GM21529 (cell line): ENCODE measurements around the gene ATP13A3.
"Not testable (repeated sequence)": the region's sequence is repeated elsewhere in the genome, so short reads cannot be mapped to it uniquely, and the experiment has no call there.

Source experiments
- ATAC-seq: cut with Tn5 transposase; IDR thresholded peaks from one replicate; pipeline ENCODE4 v1.9.1; 2021; ENCODE audit not compliant: unreplicated experiment

Gene ATP13A3

GRCh38 chr3:194486540-194487288 lies at the start of gene ATP13A3:
Gene ATP13A3, minus strand, starts transcription at chr3:194487002. Its CDS starts 24,812 bp downstream, at chr3:194462190.
- peak; percentile 57 for ATAC-seq

- not testable (repeated sequence) for ATAC-seq
These were observed 48.4 kb upstream of the ATP13A3 start for GRCh38 chr3:194535199-194535598.

GRCh38 chr3:194534243-194534642 lies 47.4 kb upstream of the ATP13A3 start:
- no peak for ATAC-seq

GRCh38 chr3:194532591-194532990 lies 45.8 kb upstream of the ATP13A3 start:
- no peak for ATAC-seq

GRCh38 chr3:194527726-194528125 lies 40.9 kb upstream of the ATP13A3 start:
- ATAC-seq: no peak

- ATAC-seq: no peak
These were observed 39.4 kb upstream of the ATP13A3 start for GRCh38 chr3:194526164-194526563.

- ATAC-seq: no peak
These were observed 35.8 kb upstream of the ATP13A3 start for GRCh38 chr3:194522579-194523046.

- ATAC-seq: no peak
These were observed 34.9 kb upstream of the ATP13A3 start for GRCh38 chr3:194521510-194522260.

- peak; percentile 94 for ATAC-seq
These were observed 33.9 kb upstream of the ATP13A3 start for GRCh38 chr3:194520682-194521162.

GRCh38 chr3:194520201-194520600 lies 33.4 kb upstream of the ATP13A3 start:
- ATAC-seq: not testable (repeated sequence)

- ATAC-seq: no peak
These were observed 31.9 kb upstream of the ATP13A3 start for GRCh38 chr3:194518652-194519051.

- no peak for ATAC-seq
These were observed 30.5 kb upstream of the ATP13A3 start for GRCh38 chr3:194517333-194517732.

GRCh38 chr3:194514626-194515025 lies 27.8 kb upstream of the ATP13A3 start:
- no peak for ATAC-seq

GRCh38 chr3:194512895-194513601 lies 26.2 kb upstream of the ATP13A3 start:
- ATAC-seq: no peak

- ATAC-seq: no peak
These were observed 22.0 kb upstream of the ATP13A3 start for GRCh38 chr3:194508491-194509453.

- ATAC-seq: no peak
These were observed 20.8 kb upstream of the ATP13A3 start for GRCh38 chr3:194507571-194507970.

GRCh38 chr3:194505791-194506415 lies 19.1 kb upstream of the ATP13A3 start:
- ATAC-seq: no peak

GRCh38 chr3:194504861-194505260 lies 18.1 kb upstream of the ATP13A3 start:
- no peak for ATAC-seq

GRCh38 chr3:194504146-194504545 lies 17.3 kb upstream of the ATP13A3 start:
- ATAC-seq: no peak

GRCh38 chr3:194503081-194503531 lies 16.3 kb upstream of the ATP13A3 start:
- ATAC-seq: no peak
